Smooth muscle cell of the brain vasculature (primary cell): ENCODE data around the gene ALG14.
A peak's percentile ranks its signal among the peaks of the same experiment; 100 is the strongest.

Experiments used
- DNase-seq: peaks from one replicate; pipeline ENCODE4 v3.0.0-alpha.2; 2012; ENCODE audit warnings: low read depth, low spot score

ALG14 gene

GRCh38 chr1:94931254-94931841 lies 141.4 kb downstream of the ALG14 start:
- DNase-seq, result no peak

- DNase-seq, result no peak
These were observed 143.2 kb downstream of the ALG14 start for GRCh38 chr1:94929351-94930217.

- no peak for DNase-seq
These were observed 144.3 kb downstream of the ALG14 start for GRCh38 chr1:94928293-94928939.

GRCh38 chr1:94927405-94928175 lies 145.2 kb downstream of the ALG14 start:
- no peak for DNase-seq

GRCh38 chr1:94926915-94927404 lies 145.8 kb downstream of the ALG14 start, which contains the start of gene CNN3:
CNN3 (minus strand) TSS chr1:94927110; CDS start chr1:94926894, 216 bp downstream.
- DNase-seq, result peak; percentile 70

- DNase-seq, result no peak
These were observed 146.4 kb downstream of the ALG14 start for GRCh38 chr1:94926126-94926914.

GRCh38 chr1:94925561-94926125 lies 147.1 kb downstream of the ALG14 start:
- DNase-seq, result peak; percentile 57

GRCh38 chr1:94925004-94925403 lies 147.7 kb downstream of the ALG14 start:
- DNase-seq, result no peak
